ENCODE data around the gene LCN15.
"Not testable (repeated sequence)": the region's sequence is repeated elsewhere in the genome, so short reads cannot be mapped to it uniquely, and the experiment has no call there.

The LCN15 gene

GRCh38 chr9:136799079-136799853 lies 34.9 kb upstream of the LCN15 start:
- no peak for DNase-seq (ENCODE audit: low read depth)
- H3K4me3 ChIP-seq (ENCODE audit: control insufficient read depth, low read depth, low read length) = no peak overlapping the region
- TF ChIP-seq CTCF (conservative IDR thresholded peaks at IDR 0.05; ENCODE audit: control insufficient read depth, insufficient read depth, low read depth, low read length) = no peak

- no peak for DNase-seq (ENCODE audit: low read depth)
- no peak overlapping the region for H3K4me3 ChIP-seq (ENCODE audit: control insufficient read depth, low read depth, low read length)
These were observed 34.4 kb upstream of the LCN15 start for GRCh38 chr9:136798708-136799078.

GRCh38 chr9:136796775-136797347 lies 32.5 kb upstream of the LCN15 start:
- H3K4me3 ChIP-seq (ENCODE audit: control insufficient read depth, low read depth, low read length); DNase-seq (ENCODE audit: low read depth): not testable (repeated sequence)

More at GRCh38 chr9:136798708-136799078, 34.4 kb upstream of the LCN15 start:
- TF ChIP-seq CTCF (conservative IDR thresholded peaks at IDR 0.05; ENCODE audit: control insufficient read depth, insufficient read depth, low read depth, low read length) = no peak

GRCh38 chr9:136796238-136796774 lies 32.0 kb upstream of the LCN15 start, which contains the start of gene CCDC183:
CCDC183 (plus strand) TSS chr9:136796338; CDS start chr9:136796398, 60 bp downstream.
- DNase-seq (ENCODE audit: low read depth) = no peak
- TF ChIP-seq CTCF (conservative IDR thresholded peaks at IDR 0.05; ENCODE audit: control insufficient read depth, insufficient read depth, low read depth, low read length) = no peak
- H3K4me3 ChIP-seq (ENCODE audit: control insufficient read depth, low read depth, low read length) = no peak within 1 kb of the TSS

GRCh38 chr9:136795000-136795348 lies 30.7 kb upstream of the LCN15 start:
- DNase-seq (ENCODE audit: low read depth) = no peak
- no peak overlapping the region for H3K4me3 ChIP-seq (ENCODE audit: control insufficient read depth, low read depth, low read length)
- TF ChIP-seq CTCF (conservative IDR thresholded peaks at IDR 0.05; ENCODE audit: control insufficient read depth, insufficient read depth, low read depth, low read length) = no peak

- TF ChIP-seq CTCF (conservative IDR thresholded peaks at IDR 0.05; ENCODE audit: control insufficient read depth, insufficient read depth, low read depth, low read length) = no peak
- DNase-seq (ENCODE audit: low read depth) = no peak
- H3K4me3 ChIP-seq (ENCODE audit: control insufficient read depth, low read depth, low read length) = no peak overlapping the region
These were observed 30.1 kb upstream of the LCN15 start for GRCh38 chr9:136794281-136794999.

All from fibroblast of mammary gland (primary cell).